Nephron (organoid): Measurements from ENCODE around the gene NCL.
"Not testable (repeated sequence)": the region's sequence is repeated elsewhere in the genome, so short reads cannot be mapped to it uniquely, and the experiment has no call there.

Source experiments
- H3K27ac Mint-ChIP-seq, 3 experiments: 2 replicates each; pipeline ENCODE4 v1.8.0; 2020; ENCODE audit warnings: mixed read lengths in 3 of 3, mild to moderate bottlenecking in 2 of 3, moderate library complexity in 1 of 3
- H3K27me3 Mint-ChIP-seq: 2 replicates; pipeline ENCODE4 v1.8.0; 2021; ENCODE audit warnings: low read depth, mild to moderate bottlenecking, moderate library complexity, mixed read lengths
- H3K36me3 Mint-ChIP-seq: 2 replicates; pipeline ENCODE4 v1.8.0; 2020; ENCODE audit warnings: low read depth, mixed read lengths
- H3K4me1 Mint-ChIP-seq: 2 replicates; pipeline ENCODE4 v1.8.0; 2020; ENCODE audit warnings: mixed read lengths
- H3K4me3 Mint-ChIP-seq, 3 experiments: 2 replicates each; pipeline ENCODE4 v1.8.0; 2020; ENCODE audit warnings: mild to moderate bottlenecking in 3 of 3, mixed read lengths in 3 of 3, moderate library complexity in 2 of 3
- H3K9me3 Mint-ChIP-seq: 2 replicates; pipeline ENCODE4 v1.8.0; 2020; ENCODE audit warnings: mixed read lengths
- TF ChIP-seq, protein P1 (sequence below), 3 experiments: fragments of 200-600 bp; sonication (generic); IDR thresholded peaks; one replicate each; pipeline ENCODE4 v1.5.0; 2021; ENCODE audit warnings: antibody characterized with exemption in 3 of 3; ENCODE audit not compliant: unreplicated experiment in 3 of 3

The NCL gene

DNA sequence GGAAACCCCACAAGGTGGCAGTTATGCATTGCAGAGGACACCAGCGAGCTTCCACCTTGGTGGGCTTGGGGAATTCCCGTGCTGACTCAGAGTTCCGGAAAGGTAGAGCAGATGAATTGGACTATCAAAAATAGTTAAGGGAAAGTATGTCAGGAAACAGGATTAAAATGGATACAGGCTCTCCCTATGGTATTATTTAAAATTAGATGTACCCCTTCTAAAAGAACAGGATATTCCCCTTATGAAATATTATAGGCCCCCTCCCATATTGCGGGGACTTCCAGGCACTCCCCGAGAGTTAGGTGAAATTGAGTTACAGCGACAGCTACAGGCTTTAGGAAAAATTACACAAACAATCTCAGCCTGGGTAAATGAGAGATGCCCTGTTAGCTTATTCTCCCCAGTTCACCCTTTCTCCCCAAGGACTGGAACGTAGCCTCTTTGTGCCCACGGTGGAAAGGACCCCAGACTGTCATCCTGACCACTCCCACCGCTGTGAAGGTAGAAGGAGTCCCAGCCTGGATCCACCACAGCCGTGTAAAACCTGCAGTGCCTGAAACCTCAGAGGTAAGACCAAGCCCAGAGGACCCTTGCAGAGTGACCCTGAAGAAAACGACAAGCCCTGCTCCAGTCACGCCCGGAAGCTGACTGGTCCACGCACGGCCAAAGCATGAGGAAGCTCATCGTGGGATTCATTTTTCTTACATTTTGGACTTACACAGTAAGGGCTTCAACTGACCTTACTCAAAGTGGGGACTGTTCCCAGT is 58.5 kb downstream of the NCL start:
- peak overlapping the region in 1 of 3 experiments; percentile 35 for H3K27ac Mint-ChIP-seq
- H3K4me1 Mint-ChIP-seq, result peaks cover 25% of the 10 kb centered on the region
- H3K4me3 Mint-ChIP-seq, H3K9me3 Mint-ChIP-seq, H3K36me3 Mint-ChIP-seq, H3K27me3 Mint-ChIP-seq: not testable (repeated sequence)
- TF ChIP-seq, protein P1, sequence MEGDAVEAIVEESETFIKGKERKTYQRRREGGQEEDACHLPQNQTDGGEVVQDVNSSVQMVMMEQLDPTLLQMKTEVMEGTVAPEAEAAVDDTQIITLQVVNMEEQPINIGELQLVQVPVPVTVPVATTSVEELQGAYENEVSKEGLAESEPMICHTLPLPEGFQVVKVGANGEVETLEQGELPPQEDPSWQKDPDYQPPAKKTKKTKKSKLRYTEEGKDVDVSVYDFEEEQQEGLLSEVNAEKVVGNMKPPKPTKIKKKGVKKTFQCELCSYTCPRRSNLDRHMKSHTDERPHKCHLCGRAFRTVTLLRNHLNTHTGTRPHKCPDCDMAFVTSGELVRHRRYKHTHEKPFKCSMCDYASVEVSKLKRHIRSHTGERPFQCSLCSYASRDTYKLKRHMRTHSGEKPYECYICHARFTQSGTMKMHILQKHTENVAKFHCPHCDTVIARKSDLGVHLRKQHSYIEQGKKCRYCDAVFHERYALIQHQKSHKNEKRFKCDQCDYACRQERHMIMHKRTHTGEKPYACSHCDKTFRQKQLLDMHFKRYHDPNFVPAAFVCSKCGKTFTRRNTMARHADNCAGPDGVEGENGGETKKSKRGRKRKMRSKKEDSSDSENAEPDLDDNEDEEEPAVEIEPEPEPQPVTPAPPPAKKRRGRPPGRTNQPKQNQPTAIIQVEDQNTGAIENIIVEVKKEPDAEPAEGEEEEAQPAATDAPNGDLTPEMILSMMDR (IDR thresholded peaks at IDR 0.05; ENCODE audit: unreplicated experiment in 3 of 3), result peak; percentile 61 to 66 (median 63)

DNA sequence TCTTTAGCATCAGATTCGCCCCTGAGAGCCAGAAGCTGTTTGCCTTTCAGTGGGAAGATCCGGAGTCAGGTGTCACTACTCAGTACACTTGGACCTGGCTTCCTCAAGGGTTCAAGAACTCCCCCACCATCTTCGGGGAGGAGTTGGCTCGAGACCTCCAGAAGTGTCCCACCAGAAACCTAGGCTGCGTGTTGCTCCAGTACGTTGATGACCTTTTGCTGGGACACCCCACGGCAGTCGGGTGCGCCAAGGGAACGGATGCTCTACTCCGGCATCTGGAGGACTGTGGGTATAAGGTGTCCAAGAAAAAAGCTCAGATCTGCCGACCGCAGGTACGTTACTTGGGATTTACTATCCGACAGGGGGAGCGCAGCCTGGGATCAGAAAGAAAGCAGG is 60.1 kb downstream of the NCL start:
- not testable (repeated sequence) for H3K27ac Mint-ChIP-seq, H3K4me3 Mint-ChIP-seq, H3K9me3 Mint-ChIP-seq, H3K27me3 Mint-ChIP-seq, H3K36me3 Mint-ChIP-seq
- peaks cover 38% of the 10 kb centered on the region for H3K4me1 Mint-ChIP-seq
